ENCODE data around the gene LYRM4. TPM values are rescaled to one million over a fixed set of nuclear protein-coding genes. Genes with fewer than 3 reads are reported as not detected.

The LYRM4 gene
- total RNA-seq, 1 donor from 2014 or later, result 20.4 TPM

- no peak for ATAC-seq
- intact Hi-C loops (cut with DNase I), result no loop called here
- Histone ChIP-seq H3K27ac (no peak overlapping the region), H3K9me3 (no peaks in the 10 kb centered on the region), H3K4me3 (no peak overlapping the region), H3K27me3 (no peaks in the 10 kb centered on the region), H3K4me1 (no peaks in the 10 kb centered on the region), H3K36me3 (no peaks in the 10 kb centered on the region)
- no peak for TF ChIP-seq CTCF (IDR thresholded peaks at IDR 0.05)
- no peak for DNase-seq
Observed at GRCh38 chr6:5098501-5099270, 162.1 kb downstream of the LYRM4 start.

GRCh38 chr6:5096482-5096881 is 164.3 kb downstream of the LYRM4 start:
- Histone ChIP-seq H3K9me3 (no peaks in the 10 kb centered on the region), H3K4me1 (no peaks in the 10 kb centered on the region), H3K36me3 (no peaks in the 10 kb centered on the region), H3K4me3 (no peak overlapping the region), H3K27ac (no peak overlapping the region), H3K27me3 (no peaks in the 10 kb centered on the region)
- no peak for TF ChIP-seq CTCF (IDR thresholded peaks at IDR 0.05)
- no peak for ATAC-seq
- intact Hi-C loops (cut with DNase I), result no loop called here
- DNase-seq, result no peak

- Histone ChIP-seq H3K4me3 (no peak overlapping the region), H3K27me3 (no peaks in the 10 kb centered on the region), H3K4me1 (no peaks in the 10 kb centered on the region), H3K27ac (no peak overlapping the region), H3K36me3 (no peaks in the 10 kb centered on the region), H3K9me3 (no peaks in the 10 kb centered on the region)
- DNase-seq (no peak), ATAC-seq (no peak)
- intact Hi-C loops (cut with DNase I), result no loop called here
- TF ChIP-seq CTCF (IDR thresholded peaks at IDR 0.05), result no peak
Observed at GRCh38 chr6:5095236-5095635, 165.5 kb downstream of the LYRM4 start.

- no peak overlapping the region for H3K27ac ChIP-seq
- no peak overlapping the region for H3K4me3 ChIP-seq
- DNase-seq, result no peak
- no peaks in the 10 kb centered on the region for H3K36me3 ChIP-seq
- H3K9me3 ChIP-seq, result no peaks in the 10 kb centered on the region
- ATAC-seq, result no peak
- intact Hi-C loops (cut with DNase I), result no loop called here
- TF ChIP-seq CTCF (IDR thresholded peaks at IDR 0.05), result no peak
- H3K27me3 ChIP-seq, result no peaks in the 10 kb centered on the region
- no peaks in the 10 kb centered on the region for H3K4me1 ChIP-seq
Observed at GRCh38 chr6:5094327-5094726, 166.4 kb downstream of the LYRM4 start.

- DNase-seq (no peak), ATAC-seq (no peak)
- no peaks in the 10 kb centered on the region for H3K27me3 ChIP-seq
- no peaks in the 10 kb centered on the region for H3K36me3 ChIP-seq
- H3K4me3 ChIP-seq, result no peak overlapping the region
- intact Hi-C loops (cut with DNase I), result no loop called here
- no peaks in the 10 kb centered on the region for H3K4me1 ChIP-seq
- TF ChIP-seq CTCF (IDR thresholded peaks at IDR 0.05), result no peak
- H3K27ac ChIP-seq, result no peak overlapping the region
- H3K9me3 ChIP-seq, result no peaks in the 10 kb centered on the region
Observed at GRCh38 chr6:5093231-5094015, 167.3 kb downstream of the LYRM4 start.

All from upper lobe of right lung (tissue), 1 donor.